OCI-LY7 (cell line): Measurements from ENCODE around the gene ANLN. TPM values are rescaled to one million over a fixed set of nuclear protein-coding genes. Genes with fewer than 3 reads are reported as not detected.
"Not testable (repeated sequence)": the region's sequence is repeated elsewhere in the genome, so short reads cannot be mapped to it uniquely, and the experiment has no call there.

ENCODE experiments used
- BruUV-seq: library from RNA; stranded (reverse); fragments of 400-500 nt; replicated peaks from 2 replicates; lab custom pipeline; 2021; lab: Mats Ljungman, UMichigan
- CTCF ChIA-PET: fragments of 300-600 bp; sonication (Branson Sonifier 250); formaldehyde crosslinking; loops from one replicate; lab custom pipeline; 2022; ENCODE audit warnings: antibody characterized with exemption; ENCODE audit not compliant: unreplicated experiment; lab: Charles Lee
- POLR2A ChIA-PET: fragments of 300-600 bp; sonication (Branson Sonifier 250); formaldehyde crosslinking; loops from one replicate; lab custom pipeline; 2022; ENCODE audit warnings: antibody characterized with exemption; lab: Charles Lee
- DNase-seq: peaks from one replicate; pipeline ENCODE4 v3.0.0-alpha.2; 2015; ENCODE audit warnings: low spot score
- H2AFZ ChIP-seq: fragments of 200-600 bp; sonication (generic), shearing (Covaris generic); 2 replicates; pipeline ENCODE4 v1.6.1; 2014; ENCODE audit warnings: mild to moderate bottlenecking, antibody characterized with exemption, low read length, moderate library complexity
- H3K27ac ChIP-seq: fragments of 200-600 bp; sonication (generic); 2 replicates; pipeline ENCODE4 v1.5.1; 2014; ENCODE audit warnings: mixed run types, low read depth, mild to moderate bottlenecking, moderate library complexity, low read length, inconsistent platforms; ENCODE audit not compliant: poor library complexity, severe bottlenecking
- H3K36me3 ChIP-seq: fragments of 200-600 bp; sonication (generic); 2 replicates; pipeline ENCODE4 v1.6.1; 2014; ENCODE audit warnings: mild to moderate bottlenecking, antibody characterized with exemption, low read length, moderate library complexity, mixed read lengths; ENCODE audit not compliant: insufficient read depth
- H3K4me1 ChIP-seq: fragments of 200-600 bp; sonication (generic); 2 replicates; pipeline ENCODE4 v1.5.1; 2014; ENCODE audit warnings: mild to moderate bottlenecking, low read length; ENCODE audit not compliant: insufficient read depth, poor library complexity, severe bottlenecking
- H3K4me2 ChIP-seq: fragments of 200-600 bp; sonication (generic); 2 replicates; pipeline ENCODE4 v1.6.1; 2014; ENCODE audit warnings: mild to moderate bottlenecking, low read length
- H3K4me3 ChIP-seq: fragments of 200-600 bp; sonication (generic); 2 replicates; pipeline ENCODE4 v1.5.1; 2014; ENCODE audit warnings: mild to moderate bottlenecking, low read depth, low read length; ENCODE audit not compliant: poor library complexity, severe bottlenecking
- H3K79me2 ChIP-seq: fragments of 200-600 bp; sonication (generic); 2 replicates; pipeline ENCODE4 v1.6.1; 2016; ENCODE audit warnings: low read depth, mild to moderate bottlenecking, low read length, moderate library complexity, mixed read lengths; ENCODE audit not compliant: insufficient read depth
- H3K9me2 ChIP-seq: fragments of 200-600 bp; sonication (generic); 2 replicates; pipeline ENCODE4 v1.6.1; 2016; ENCODE audit warnings: mild to moderate bottlenecking, low read length, mixed read lengths; ENCODE audit not compliant: insufficient read depth
- H3K9me3 ChIP-seq: fragments of 200-600 bp; sonication (generic); 2 replicates; pipeline ENCODE4 v1.6.1; 2014; ENCODE audit warnings: mild to moderate bottlenecking, mixed run types, low read length, mixed read lengths
- H4K20me1 ChIP-seq: fragments of 200-600 bp; sonication (generic); 2 replicates; pipeline ENCODE4 v1.6.1; 2014; ENCODE audit warnings: mild to moderate bottlenecking, antibody characterized with exemption, low read length, moderate library complexity, mixed read lengths; ENCODE audit not compliant: insufficient read depth
- CTCF ChIP-seq: fragments of 200-600 bp; sonication (generic); conservative IDR thresholded peaks from 2 replicates; pipeline ENCODE4 v1.5.1; 2014; ENCODE audit warnings: mild to moderate bottlenecking, antibody characterized with exemption, low read length, moderate library complexity, mixed read lengths
- EZH2phosphoT487 ChIP-seq: fragments of 200-600 bp; sonication (generic); IDR thresholded peaks from 2 replicates; pipeline ENCODE4 v1.6.1; 2018; ENCODE audit warnings: low read depth, borderline replicate concordance, mild to moderate bottlenecking, mixed run types, antibody characterized with exemption, low read length, moderate library complexity, mixed read lengths
- intact Hi-C: fragments of 100-400 bp; cut with micrococcal nuclease; formaldehyde crosslinking; loops from one replicate; pipeline ENCODE4 v1.10.0; 2022; ENCODE audit not compliant: unreplicated experiment
- total RNA-seq, 2 experiments: library from RNA; depleted of rRNA in 1 of 2; stranded (reverse); fragments of >200 nt in 1 of 2; shearing (Covaris generic) in 1 of 2; gene quantifications; 2 replicates each; pipeline ENCODE4 v1.2.3, GENCODE V29; 2014 to 2022

The ANLN gene
- total RNA-seq, 2 experiments from 2014 or later: 56.5 to 71.0 TPM

GRCh38 chr7:36372156-36372555, 17.5 kb upstream of the ANLN start:
- no peaks in the 10 kb centered on the region for H3K9me3 ChIP-seq
- H3K9me2 ChIP-seq: no peaks in the 10 kb centered on the region
- CTCF ChIA-PET: no interaction called here
- H3K36me3 ChIP-seq: no peaks in the 10 kb centered on the region
- TF ChIP-seq EZH2phosphoT487 (no peak), CTCF (no peak)
- POLR2A ChIA-PET: no interaction called here
- no peak overlapping the region for H2AFZ ChIP-seq
- no peak for DNase-seq
- H3K4me2 ChIP-seq: no peak overlapping the region
- no peaks in the 10 kb centered on the region for H4K20me1 ChIP-seq
- BruUV-seq: no TSS peak
- H3K27ac ChIP-seq: no peak overlapping the region
- H3K4me1 ChIP-seq: no peaks in the 10 kb centered on the region
- no peak overlapping the region for H3K4me3 ChIP-seq
- H3K79me2 ChIP-seq: no peaks in the 10 kb centered on the region
- intact Hi-C loops: no loop called here

DNA sequence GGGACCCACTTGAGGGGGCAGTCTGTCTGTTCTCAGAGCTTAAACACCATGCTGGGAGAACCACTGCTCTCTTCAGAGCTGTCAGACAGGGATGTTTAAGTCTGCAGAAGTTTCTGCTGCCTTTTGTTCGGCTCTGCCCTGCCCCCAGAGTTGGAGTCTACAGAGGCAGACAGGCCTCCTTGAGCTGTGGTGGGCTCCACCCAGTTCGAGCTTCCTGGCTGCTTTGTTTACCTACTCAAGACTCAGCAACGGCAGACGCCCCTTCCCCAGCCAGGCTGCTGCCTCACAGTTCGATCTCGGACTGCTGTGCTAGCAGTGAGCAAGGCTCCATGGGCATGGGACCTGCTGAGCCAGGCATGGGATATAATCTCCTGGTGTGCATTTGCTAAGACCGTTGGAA, 11.1 kb upstream of the ANLN start:
- BruUV-seq, H3K79me2 ChIP-seq, H3K4me1 ChIP-seq, H3K4me3 ChIP-seq, H3K4me2 ChIP-seq, H4K20me1 ChIP-seq, H3K36me3 ChIP-seq, H3K9me2 ChIP-seq, H2AFZ ChIP-seq, H3K27ac ChIP-seq, intact Hi-C loops, DNase-seq, H3K9me3 ChIP-seq, CTCF ChIA-PET: not testable (repeated sequence)
- POLR2A ChIA-PET: interaction anchor here (1.3 kb wide), 1 partner anchor 11 kb away, joined by 4 read pairs; the partner anchor contains the start of gene ANLN

GRCh38 chr7:36379831-36380504, 9.7 kb upstream of the ANLN start:
- no peak for DNase-seq
- TF ChIP-seq EZH2phosphoT487: no peak
- TF ChIP-seq CTCF: no peak
- intact Hi-C loops: no loop called here
- CTCF ChIA-PET: no interaction called here
- Histone ChIP-seq H4K20me1 (no peaks in the 10 kb centered on the region), H3K27ac (no peak overlapping the region), H3K36me3 (no peaks in the 10 kb centered on the region), H2AFZ (no peak overlapping the region), H3K9me3 (no peaks in the 10 kb centered on the region), H3K4me2 (no peak overlapping the region), H3K9me2 (no peaks in the 10 kb centered on the region), H3K4me1 (no peaks in the 10 kb centered on the region), H3K4me3 (no peak overlapping the region), H3K79me2 (no peaks in the 10 kb centered on the region)
- POLR2A ChIA-PET: interaction anchor here (1.1 kb wide), 1 partner anchor 9 kb away, joined by 3 read pairs; the partner anchor contains the start of gene ANLN
- BruUV-seq: no TSS peak
